ENCODE measurements around the gene HS3ST5.

Gene HS3ST5

DNA sequence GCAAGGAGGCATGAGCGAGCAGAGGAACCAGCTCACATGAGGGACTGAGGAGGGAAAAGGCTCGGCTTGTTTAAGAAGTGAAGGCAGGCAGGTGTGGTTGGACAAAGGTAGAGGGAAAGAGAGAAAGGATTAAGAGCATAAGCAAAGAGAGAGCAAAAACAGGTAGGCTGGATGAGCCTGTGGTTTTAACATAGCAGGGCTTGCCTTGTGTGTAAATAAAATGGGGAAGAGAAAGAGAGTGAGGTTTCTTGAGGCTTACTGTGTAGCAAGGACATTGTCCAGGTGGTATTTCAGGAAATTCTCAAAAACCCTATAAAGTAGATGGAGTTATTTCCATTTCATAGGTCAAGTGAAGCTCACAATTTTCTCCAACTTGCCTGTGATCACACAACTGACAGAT, 278.0 kb downstream of the HS3ST5 start:
- Histone ChIP-seq H3K9me3 (no peaks in the 10 kb centered on the region), H3K4me1 (ENCODE audit: control insufficient read depth in 1 of 2, insufficient read depth in 1 of 2, low read depth in 1 of 2, low read length in 1 of 2) (no peaks in the 10 kb centered on the region), H3K27me3 (no peaks in the 10 kb centered on the region), H3K27ac (no peak overlapping the region), H3K36me3 (no peaks in the 10 kb centered on the region), H3K4me3 (ENCODE audit: low read depth in 1 of 2, low read length in 1 of 2) (no peak overlapping the region)
- TF ChIP-seq, protein P1, sequence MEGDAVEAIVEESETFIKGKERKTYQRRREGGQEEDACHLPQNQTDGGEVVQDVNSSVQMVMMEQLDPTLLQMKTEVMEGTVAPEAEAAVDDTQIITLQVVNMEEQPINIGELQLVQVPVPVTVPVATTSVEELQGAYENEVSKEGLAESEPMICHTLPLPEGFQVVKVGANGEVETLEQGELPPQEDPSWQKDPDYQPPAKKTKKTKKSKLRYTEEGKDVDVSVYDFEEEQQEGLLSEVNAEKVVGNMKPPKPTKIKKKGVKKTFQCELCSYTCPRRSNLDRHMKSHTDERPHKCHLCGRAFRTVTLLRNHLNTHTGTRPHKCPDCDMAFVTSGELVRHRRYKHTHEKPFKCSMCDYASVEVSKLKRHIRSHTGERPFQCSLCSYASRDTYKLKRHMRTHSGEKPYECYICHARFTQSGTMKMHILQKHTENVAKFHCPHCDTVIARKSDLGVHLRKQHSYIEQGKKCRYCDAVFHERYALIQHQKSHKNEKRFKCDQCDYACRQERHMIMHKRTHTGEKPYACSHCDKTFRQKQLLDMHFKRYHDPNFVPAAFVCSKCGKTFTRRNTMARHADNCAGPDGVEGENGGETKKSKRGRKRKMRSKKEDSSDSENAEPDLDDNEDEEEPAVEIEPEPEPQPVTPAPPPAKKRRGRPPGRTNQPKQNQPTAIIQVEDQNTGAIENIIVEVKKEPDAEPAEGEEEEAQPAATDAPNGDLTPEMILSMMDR (IDR thresholded peaks at IDR 0.05): no peak

- no peaks in the 10 kb centered on the region for H3K36me3 ChIP-seq
- H3K9me3 ChIP-seq: no peaks in the 10 kb centered on the region
- no peak overlapping the region for H3K4me3 ChIP-seq (ENCODE audit: low read depth in 1 of 2, low read length in 1 of 2)
- no peak overlapping the region for H3K27ac ChIP-seq
- TF ChIP-seq, protein P1 (IDR thresholded peaks at IDR 0.05): no peak
- H3K4me1 ChIP-seq (ENCODE audit: control insufficient read depth in 1 of 2, insufficient read depth in 1 of 2, low read depth in 1 of 2, low read length in 1 of 2): no peaks in the 10 kb centered on the region
- H3K27me3 ChIP-seq: no peaks in the 10 kb centered on the region
Measured at GRCh38 chr6:114063956-114064355, 278.9 kb downstream of the HS3ST5 start.

- Histone ChIP-seq H3K27me3 (no peaks in the 10 kb centered on the region), H3K9me3 (no peaks in the 10 kb centered on the region), H3K36me3 (no peaks in the 10 kb centered on the region), H3K27ac (no peak overlapping the region), H3K4me1 (ENCODE audit: control insufficient read depth in 1 of 2, insufficient read depth in 1 of 2, low read depth in 1 of 2, low read length in 1 of 2) (no peaks in the 10 kb centered on the region), H3K4me3 (ENCODE audit: low read depth in 1 of 2, low read length in 1 of 2) (no peak overlapping the region)
- TF ChIP-seq, protein P1 (IDR thresholded peaks at IDR 0.05): no peak
Measured at GRCh38 chr6:114062199-114062598, 280.6 kb downstream of the HS3ST5 start.

DNA sequence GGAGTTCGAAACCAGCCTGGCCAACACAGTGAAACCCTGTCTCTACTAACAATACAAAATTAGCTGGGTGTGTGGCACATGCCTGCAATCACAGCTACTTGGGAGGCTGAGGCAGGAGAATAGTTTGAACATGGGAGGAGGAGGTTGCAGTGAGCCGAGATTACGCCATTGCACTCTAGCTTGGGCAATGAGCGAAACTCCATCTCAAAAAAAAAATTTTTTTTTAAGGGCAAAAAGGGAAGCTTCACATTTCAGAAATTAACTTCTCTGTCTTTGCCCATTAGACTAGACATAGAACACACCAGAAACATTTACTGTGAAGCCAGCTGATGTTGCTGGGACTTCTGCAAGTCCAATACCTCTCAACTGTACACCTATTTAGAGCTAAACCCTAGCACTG, 281.1 kb downstream of the HS3ST5 start:
- H3K4me1 ChIP-seq (ENCODE audit: control insufficient read depth in 1 of 2, insufficient read depth in 1 of 2, low read depth in 1 of 2, low read length in 1 of 2): no peaks in the 10 kb centered on the region
- no peaks in the 10 kb centered on the region for H3K36me3 ChIP-seq
- no peak overlapping the region for H3K27ac ChIP-seq
- H3K9me3 ChIP-seq: no peaks in the 10 kb centered on the region
- TF ChIP-seq, protein P1 (IDR thresholded peaks at IDR 0.05): no peak
- H3K27me3 ChIP-seq: no peaks in the 10 kb centered on the region
- H3K4me3 ChIP-seq (ENCODE audit: low read depth in 1 of 2, low read length in 1 of 2): no peak overlapping the region

- Histone ChIP-seq H3K36me3 (no peaks in the 10 kb centered on the region), H3K4me3 (ENCODE audit: low read depth in 1 of 2, low read length in 1 of 2) (no peak overlapping the region), H3K9me3 (no peaks in the 10 kb centered on the region), H3K27me3 (no peaks in the 10 kb centered on the region), H3K4me1 (ENCODE audit: control insufficient read depth in 1 of 2, insufficient read depth in 1 of 2, low read depth in 1 of 2, low read length in 1 of 2) (no peaks in the 10 kb centered on the region), H3K27ac (no peak overlapping the region)
- TF ChIP-seq, protein P1 (IDR thresholded peaks at IDR 0.05): no peak
Measured at GRCh38 chr6:114061116-114061515, 281.7 kb downstream of the HS3ST5 start.

GRCh38 chr6:114058435-114058834, 284.4 kb downstream of the HS3ST5 start:
- Histone ChIP-seq H3K36me3 (no peaks in the 10 kb centered on the region), H3K27me3 (no peaks in the 10 kb centered on the region), H3K9me3 (no peaks in the 10 kb centered on the region), H3K4me1 (ENCODE audit: control insufficient read depth in 1 of 2, insufficient read depth in 1 of 2, low read depth in 1 of 2, low read length in 1 of 2) (no peaks in the 10 kb centered on the region), H3K27ac (no peak overlapping the region), H3K4me3 (ENCODE audit: low read depth in 1 of 2, low read length in 1 of 2) (no peak overlapping the region)
- TF ChIP-seq, protein P1 (IDR thresholded peaks at IDR 0.05): no peak
